ENCODE results near the gene WSCD2.

WSCD2 gene

GRCh38 chr12:108128221-108129016 is 669 bp upstream of the WSCD2 start:
- DNase-seq: no peak

- DNase-seq: no peak
Observed at GRCh38 chr12:108131035-108131434, 1.9 kb downstream of the WSCD2 start.

- no peak for DNase-seq
Observed at GRCh38 chr12:108131657-108132126, 2.6 kb downstream of the WSCD2 start.

GRCh38 chr12:108133482-108133881 is 4.4 kb downstream of the WSCD2 start:
- DNase-seq: no peak

- DNase-seq: no peak
Observed at GRCh38 chr12:108134744-108135143, 5.7 kb downstream of the WSCD2 start.

- DNase-seq: no peak
Observed at GRCh38 chr12:108135627-108136026, 6.5 kb downstream of the WSCD2 start.

GRCh38 chr12:108136697-108137096 is 7.6 kb downstream of the WSCD2 start:
- no peak for DNase-seq

GRCh38 chr12:108139454-108139853 is 10.4 kb downstream of the WSCD2 start:
- no peak for DNase-seq

GRCh38 chr12:108140501-108140900 is 11.4 kb downstream of the WSCD2 start:
- no peak for DNase-seq

- no peak for DNase-seq
Observed at GRCh38 chr12:108141600-108142130, 12.6 kb downstream of the WSCD2 start.

GRCh38 chr12:108143144-108143543 is 14.1 kb downstream of the WSCD2 start:
- DNase-seq: no peak

GRCh38 chr12:108144080-108144479 is 15.0 kb downstream of the WSCD2 start:
- no peak for DNase-seq

- DNase-seq: no peak
Observed at GRCh38 chr12:108145011-108145410, 15.9 kb downstream of the WSCD2 start.

GRCh38 chr12:108146035-108146893 is 17.2 kb downstream of the WSCD2 start:
- no peak for DNase-seq

GRCh38 chr12:108147279-108147678 is 18.2 kb downstream of the WSCD2 start:
- DNase-seq: no peak

GRCh38 chr12:108148521-108149074 is 19.5 kb downstream of the WSCD2 start:
- DNase-seq: no peak

- no peak for DNase-seq
Observed at GRCh38 chr12:108150436-108150835, 21.3 kb downstream of the WSCD2 start.

- no peak for DNase-seq
Observed at GRCh38 chr12:108151533-108152169, 22.6 kb downstream of the WSCD2 start.

GRCh38 chr12:108152170-108152538 is 23.1 kb downstream of the WSCD2 start:
- DNase-seq: no peak

GRCh38 chr12:108156717-108157116 is 27.6 kb downstream of the WSCD2 start:
- no peak for DNase-seq

GRCh38 chr12:108157870-108158459 is 28.9 kb downstream of the WSCD2 start:
- no peak for DNase-seq

GRCh38 chr12:108162207-108162606 is 33.1 kb downstream of the WSCD2 start:
- no peak for DNase-seq
